Stomach (tissue), 9 donors: ENCODE data around the gene KDM4B. TPM values are rescaled to one million over a fixed set of nuclear protein-coding genes. Genes with fewer than 3 reads are reported as not detected.

ENCODE experiments used
- DNase-seq, 2 donors: peaks; one replicate each; pipeline versions ENCODE4 v3.0.0 to v3.0.0-alpha.2; 2013 to 2019
- H3K27ac ChIP-seq, 5 donors: fragments of 200-600 bp in 4 of 5; sonication (generic) in 4 of 5; one replicate each; pipeline ENCODE4 v1.5.1; 2013 to 2019; ENCODE audit warnings: mild to moderate bottlenecking in 1 of 5, moderate library complexity in 1 of 5
- H3K27me3 ChIP-seq, 3 donors: fragments of 200-600 bp; sonication (generic); one replicate each; pipeline ENCODE4 v1.5.1; 2017 to 2019; ENCODE audit warnings: mixed run types in 1 of 3
- H3K36me3 ChIP-seq, 4 donors: fragments of 200-600 bp; sonication (generic); 1 replicate in 3 of 4; 2 replicates in 1 of 4; pipeline ENCODE4 v1.5.1; 2016 to 2019
- H3K4me1 ChIP-seq, 4 donors: fragments of 200-600 bp; sonication (generic); one replicate each; pipeline ENCODE4 v1.5.1; 2016 to 2019
- H3K4me3 ChIP-seq, 4 donors: fragments of 200-600 bp; sonication (generic) in 3 of 4; one replicate each; pipeline ENCODE4 v1.5.1; 2016 to 2019; ENCODE audit warnings: mild to moderate bottlenecking in 1 of 4
- H3K9me3 ChIP-seq, 4 donors: fragments of 200-600 bp; sonication (generic); one replicate each; pipeline ENCODE4 v1.5.1; 2016 to 2019
- EP300 ChIP-seq: sonication (generic); formaldehyde crosslinking; IDR thresholded peaks from one replicate; pipeline ENCODE4 v1.6.1; 2017; ENCODE audit warnings: antibody characterized with exemption
- POLR2A ChIP-seq, 4 donors: fragments of 450-650 bp; IDR thresholded peaks; one replicate each; pipeline ENCODE4 v1.6.1; 2016; ENCODE audit warnings: antibody characterized with exemption in 4 of 4, control low read depth in 2 of 4, mild to moderate bottlenecking in 1 of 4, moderate library complexity in 1 of 4
- POLR2AphosphoS5 ChIP-seq, 3 donors: sonication (generic); formaldehyde crosslinking; IDR thresholded peaks; one replicate each; pipeline ENCODE4 v1.6.1; 2016; ENCODE audit warnings: antibody characterized with exemption in 3 of 3
- WGBS, 5 donors: extraction: QIAGEN DNeasy Blood & Tissue Kit in 3 of 5; methylation state at CpG; one replicate each; pipeline versions ENCODE4 v1.1.5 to v1.1.7; 2013 to 2018; 5-methylcytosine and 5-hydroxymethylcytosine counted together
- intact Hi-C: fragments of 100-400 bp; cut with DNase I; formaldehyde crosslinking; loops from one replicate; pipeline ENCODE4 v1.15.1; 2023; ENCODE audit warnings: low total_unique reads
- polyA plus RNA-seq, 3 donors: library from polyadenylated mRNA; stranded (reverse); fragments of 200-250 nt; gene quantifications; one replicate each; pipeline ENCODE4 v1.2.3, GENCODE V29; 2013
- total RNA-seq, 5 donors: library from RNA; depleted of rRNA; stranded (reverse); fragments of >200 nt; gene quantifications; one replicate each; pipeline versions ENCODE4 v1.1.0 to v1.2.3, GENCODE V29; 2014 to 2016
- TF ChIP-seq, protein P1 (sequence below), 7 experiments: fragments of 450-650 bp in 4 of 7; fragments of 200-600 bp in 3 of 7; sonication (generic) in 3 of 7; IDR thresholded peaks; one replicate each; pipeline ENCODE4 v1.5.1; 2016 to 2019; ENCODE audit warnings: antibody characterized with exemption in 7 of 7, control low read depth in 2 of 7, mild to moderate bottlenecking in 1 of 7
- donor health status: healthy with polysubstance abuse.
- donor health status: Bipolar disorder and iron deficiency.
- donor health status: healthy.

Gene KDM4B
- total and polyA plus RNA-seq, 8 donors: 5.2 to 202 (median 29.4) TPM

GRCh38 chr19:5119297-5119998 lies 150.5 kb downstream of the KDM4B start:
- intact Hi-C loops: no loop called here

GRCh38 chr19:5120321-5120720 lies 151.4 kb downstream of the KDM4B start:
- WGBS, 5 donors: 83 to 93% (median 89%) methylated on average over 2 to 8 of the region's 8 CpGs

More at GRCh38 chr19:5119297-5119998, 150.5 kb downstream of the KDM4B start:
- no peak for DNase-seq
- 88 to 91% (median 90%) methylated on average over 34 to 40 of the region's 40 CpGs for WGBS, 5 donors
- Histone ChIP-seq H3K4me3 (no peak overlapping the region), H3K36me3 (peaks cover 13 to 87% (median 79%) of the 10 kb centered on the region in 4 donors), H3K9me3 (no peaks in the 10 kb centered on the region), H3K4me1 (peaks cover 0 to 13% (median 2%) of the 10 kb centered on the region in 4 donors), H3K27ac (no peak overlapping the region), H3K27me3 (no peaks in the 10 kb centered on the region)
- TF ChIP-seq, protein P1, sequence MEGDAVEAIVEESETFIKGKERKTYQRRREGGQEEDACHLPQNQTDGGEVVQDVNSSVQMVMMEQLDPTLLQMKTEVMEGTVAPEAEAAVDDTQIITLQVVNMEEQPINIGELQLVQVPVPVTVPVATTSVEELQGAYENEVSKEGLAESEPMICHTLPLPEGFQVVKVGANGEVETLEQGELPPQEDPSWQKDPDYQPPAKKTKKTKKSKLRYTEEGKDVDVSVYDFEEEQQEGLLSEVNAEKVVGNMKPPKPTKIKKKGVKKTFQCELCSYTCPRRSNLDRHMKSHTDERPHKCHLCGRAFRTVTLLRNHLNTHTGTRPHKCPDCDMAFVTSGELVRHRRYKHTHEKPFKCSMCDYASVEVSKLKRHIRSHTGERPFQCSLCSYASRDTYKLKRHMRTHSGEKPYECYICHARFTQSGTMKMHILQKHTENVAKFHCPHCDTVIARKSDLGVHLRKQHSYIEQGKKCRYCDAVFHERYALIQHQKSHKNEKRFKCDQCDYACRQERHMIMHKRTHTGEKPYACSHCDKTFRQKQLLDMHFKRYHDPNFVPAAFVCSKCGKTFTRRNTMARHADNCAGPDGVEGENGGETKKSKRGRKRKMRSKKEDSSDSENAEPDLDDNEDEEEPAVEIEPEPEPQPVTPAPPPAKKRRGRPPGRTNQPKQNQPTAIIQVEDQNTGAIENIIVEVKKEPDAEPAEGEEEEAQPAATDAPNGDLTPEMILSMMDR (IDR thresholded peaks at IDR 0.05): no peak
- TF ChIP-seq POLR2A (IDR thresholded peaks at IDR 0.05) (no peak), POLR2AphosphoS5 (IDR thresholded peaks at IDR 0.05) (no peak), EP300 (no peak)

GRCh38 chr19:5120833-5121232 lies 151.9 kb downstream of the KDM4B start:
- H3K9me3 ChIP-seq: no peaks in the 10 kb centered on the region
- H3K27me3 ChIP-seq: no peaks in the 10 kb centered on the region
- peaks cover 13 to 74% (median 66%) of the 10 kb centered on the region in 4 donors for H3K36me3 ChIP-seq
- no peak overlapping the region for H3K27ac ChIP-seq
- no peak for DNase-seq
- peaks cover 0 to 1% (median 0%) of the 10 kb centered on the region in 4 donors for H3K4me1 ChIP-seq
- no peak overlapping the region for H3K4me3 ChIP-seq
- 88 to 93% (median 89%) methylated on average over 5 to 9 of the region's 9 CpGs for WGBS, 5 donors
- TF ChIP-seq POLR2AphosphoS5 (IDR thresholded peaks at IDR 0.05) (no peak), EP300 (no peak), POLR2A (IDR thresholded peaks at IDR 0.05) (no peak)
- TF ChIP-seq, protein P1 (IDR thresholded peaks at IDR 0.05): no peak
- intact Hi-C loops: no loop called here

More at GRCh38 chr19:5120321-5120720, 151.4 kb downstream of the KDM4B start:
- Histone ChIP-seq H3K9me3 (no peaks in the 10 kb centered on the region), H3K4me3 (no peak overlapping the region), H3K27ac (no peak overlapping the region), H3K36me3 (peaks cover 13 to 79% (median 71%) of the 10 kb centered on the region in 4 donors), H3K27me3 (no peaks in the 10 kb centered on the region), H3K4me1 (peaks cover 0 to 4% (median 0%) of the 10 kb centered on the region in 4 donors)
- intact Hi-C loops: no loop called here
- no peak for DNase-seq
- TF ChIP-seq POLR2AphosphoS5 (IDR thresholded peaks at IDR 0.05): no peak
- TF ChIP-seq POLR2A (IDR thresholded peaks at IDR 0.05): no peak
- no peak for TF ChIP-seq EP300
- TF ChIP-seq, protein P1 (IDR thresholded peaks at IDR 0.05): no peak

GRCh38 chr19:5121266-5122120 lies 152.6 kb downstream of the KDM4B start:
- intact Hi-C loops: no loop called here
- WGBS, 5 donors: 92 to 94% (median 92%) methylated on average over 27 to 28 of the region's 28 CpGs
- no peak for DNase-seq

More at GRCh38 chr19:5121266-5122120, 152.6 kb downstream of the KDM4B start:
- Histone ChIP-seq H3K9me3 (no peaks in the 10 kb centered on the region), H3K36me3 (peaks cover 13 to 77% (median 65%) of the 10 kb centered on the region in 4 donors), H3K27me3 (no peaks in the 10 kb centered on the region), H3K4me3 (no peak overlapping the region), H3K4me1 (peaks cover 0 to 6% (median 3%) of the 10 kb centered on the region in 4 donors), H3K27ac (no peak overlapping the region)
- no peak for TF ChIP-seq EP300
- no peak for TF ChIP-seq POLR2A (IDR thresholded peaks at IDR 0.05)
- TF ChIP-seq POLR2AphosphoS5 (IDR thresholded peaks at IDR 0.05): no peak
- TF ChIP-seq, protein P1 (IDR thresholded peaks at IDR 0.05): no peak
